H54 (cell line): ENCODE results near the gene MRRF.

Experiments
- DNase-seq: peaks from one replicate; pipeline ENCODE4 v3.0.0; 2011; ENCODE audit warnings: low spot score, mixed read lengths; ENCODE audit not compliant: insufficient read length
- FAIRE-seq: peaks from 3 replicates; lab custom pipeline; 2011; peaks lifted over from hg19 to GRCh38; lab: Jason Lieb, UNC
- POLR2A ChIP-seq: IDR thresholded peaks from 2 replicates; pipeline ENCODE4 v1.6.1; 2011; ENCODE audit warnings: low read depth, mild to moderate bottlenecking, low read length

Gene MRRF

GRCh38 chr9:122336866-122337555 lies 72.3 kb downstream of the MRRF start:
- no peak for TF ChIP-seq POLR2A

GRCh38 chr9:122337556-122337929 lies 72.9 kb downstream of the MRRF start:
- no peak for DNase-seq
- no peak for FAIRE-seq
- TF ChIP-seq POLR2A, result no peak

More at GRCh38 chr9:122336866-122337555, 72.3 kb downstream of the MRRF start:
- FAIRE-seq, result no peak
- DNase-seq, result no peak

DNA sequence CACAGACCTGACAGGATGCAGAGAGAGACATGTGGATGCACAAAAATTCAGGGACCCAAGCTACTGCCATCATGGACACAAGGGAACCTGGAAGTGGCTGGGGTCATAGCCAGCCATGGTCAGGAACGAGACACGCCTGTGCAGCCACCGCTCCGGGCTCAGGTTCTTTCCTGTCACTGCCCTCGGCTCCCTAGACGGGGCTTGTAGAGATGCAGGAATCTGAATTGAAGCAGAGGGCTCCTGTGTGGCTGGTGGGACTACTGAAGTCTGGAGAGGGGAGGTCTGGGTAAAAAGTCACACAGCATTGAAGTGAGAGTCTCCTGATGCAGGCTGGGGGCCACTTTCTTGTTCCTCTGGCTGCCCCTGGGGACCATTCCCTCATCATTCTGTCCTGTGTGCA lies 73.9 kb downstream of the MRRF start:
- DNase-seq (no peak), FAIRE-seq (no peak)
- no peak for TF ChIP-seq POLR2A

- no peak for FAIRE-seq
- no peak for TF ChIP-seq POLR2A
- DNase-seq, result no peak
These were observed 74.3 kb downstream of the MRRF start for GRCh38 chr9:122338994-122339393.

GRCh38 chr9:122339579-122339978 lies 74.9 kb downstream of the MRRF start:
- DNase-seq, result no peak
- no peak for FAIRE-seq
- no peak for TF ChIP-seq POLR2A

GRCh38 chr9:122340161-122340560 lies 75.5 kb downstream of the MRRF start:
- no peak for TF ChIP-seq POLR2A
- no peak for FAIRE-seq
- DNase-seq, result no peak

- no peak for TF ChIP-seq POLR2A
- no peak for FAIRE-seq
- no peak for DNase-seq
These were observed 77.8 kb downstream of the MRRF start for GRCh38 chr9:122342323-122343050.

GRCh38 chr9:122346478-122347347 lies 82.0 kb downstream of the MRRF start:
- 0 out of 2 replicates have a peak, but pooled peaks have one; percentile 7 for TF ChIP-seq POLR2A
- DNase-seq (no peak), FAIRE-seq (no peak)

- FAIRE-seq (no peak), DNase-seq (no peak)
- TF ChIP-seq POLR2A, result no peak
These were observed 82.9 kb downstream of the MRRF start for GRCh38 chr9:122347348-122348287.

DNA sequence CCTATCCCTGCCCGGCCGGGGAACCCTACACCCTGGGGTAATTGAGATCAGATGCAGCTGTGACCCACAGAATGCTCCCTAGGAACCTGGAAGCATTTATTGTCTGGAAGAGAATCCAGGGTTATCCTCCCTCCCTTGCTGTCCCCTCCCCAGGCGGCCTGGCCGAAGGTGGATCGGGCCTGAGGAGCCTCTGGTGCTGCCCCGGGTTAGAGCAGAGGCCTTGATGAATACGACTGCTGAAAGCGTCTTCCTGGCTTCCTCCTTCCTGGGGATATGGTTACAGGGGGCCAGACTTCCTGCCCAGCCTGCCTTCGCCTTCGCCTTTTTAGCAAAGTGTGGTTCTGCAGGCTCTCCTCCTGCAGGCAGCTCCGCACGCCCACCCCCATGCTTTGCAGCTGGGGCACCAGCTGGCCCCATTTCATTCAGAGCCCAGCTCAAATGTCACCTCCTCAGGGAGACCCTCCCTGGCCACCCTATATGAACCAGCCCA lies 83.7 kb downstream of the MRRF start:
- DNase-seq (no peak), FAIRE-seq (no peak)
- no peak for TF ChIP-seq POLR2A

DNA sequence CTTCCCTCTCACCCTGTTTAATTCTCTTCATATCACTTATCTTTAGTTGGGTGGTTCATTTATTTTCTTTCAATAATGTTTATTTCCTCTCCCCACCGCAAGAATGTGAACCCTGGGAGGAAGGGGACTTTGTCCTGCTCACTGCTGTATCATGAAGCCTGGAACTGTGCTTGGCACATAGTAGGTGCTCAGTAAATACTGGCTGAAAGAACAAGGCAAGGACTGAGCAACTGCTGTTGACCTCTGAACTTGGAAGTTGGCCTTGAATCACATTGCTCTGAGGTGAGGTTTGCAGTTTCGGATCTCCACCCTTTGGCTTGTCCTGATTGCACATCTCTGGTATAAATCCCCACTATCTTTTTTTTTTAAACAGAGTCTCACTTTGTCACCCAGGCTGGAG lies 84.1 kb downstream of the MRRF start:
- TF ChIP-seq POLR2A, result no peak
- DNase-seq (no peak), FAIRE-seq (no peak)

GRCh38 chr9:122349201-122349600 lies 84.5 kb downstream of the MRRF start:
- TF ChIP-seq POLR2A, result no peak
- FAIRE-seq (no peak), DNase-seq (no peak)
